Activated gamma-delta T cell (primary cell): ENCODE results near the gene NAT16.
"Not testable (repeated sequence)": the region's sequence is repeated elsewhere in the genome, so short reads cannot be mapped to it uniquely, and the experiment has no call there.

Experiments
- DNase-seq: peaks from one replicate; lab custom pipeline; 2025; lab: John Stamatoyannopoulos, UW

NAT16 gene

GRCh38 chr7:101201695-101202602 lies 21.9 kb upstream of the NAT16 start:
- DNase-seq, result no peak

GRCh38 chr7:101200862-101201599 lies 20.9 kb upstream of the NAT16 start, which contains the start of gene MOGAT3:
Gene MOGAT3 (minus strand): TSS chr7:101201036. CDS start chr7:101200854, 182 bp downstream.
- no peak for DNase-seq

GRCh38 chr7:101200504-101200861 lies 20.4 kb upstream of the NAT16 start:
- DNase-seq, result no peak

- DNase-seq, result not testable (repeated sequence)
Observed at GRCh38 chr7:101199522-101199921, 19.4 kb upstream of the NAT16 start.

- DNase-seq, result no peak
Observed at GRCh38 chr7:101198476-101198875, 18.4 kb upstream of the NAT16 start.

DNA sequence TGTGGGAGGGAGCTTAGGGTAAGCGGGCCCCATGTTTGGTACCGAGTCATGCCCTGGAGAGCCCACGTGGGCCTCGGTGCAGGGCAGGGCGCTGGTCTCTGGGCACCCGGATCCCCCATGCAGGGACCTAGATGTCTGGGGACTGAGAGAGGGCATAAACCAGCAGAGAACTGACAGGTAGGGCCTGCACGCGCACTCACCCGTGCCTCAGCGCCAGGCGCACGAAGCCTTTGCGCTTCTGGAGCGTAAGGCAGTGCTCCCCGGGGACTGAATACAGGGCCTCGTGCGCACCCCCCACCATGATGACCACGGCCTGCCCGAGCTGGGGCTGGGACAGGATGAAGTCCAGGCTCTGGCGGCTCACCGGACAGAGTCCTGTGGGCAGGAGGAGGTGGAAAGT lies 17.9 kb upstream of the NAT16 start:
- no peak for DNase-seq

- no peak for DNase-seq
Observed at GRCh38 chr7:101195884-101196283, 15.8 kb upstream of the NAT16 start.

- no peak for DNase-seq
Observed at GRCh38 chr7:101189109-101189508, 9.0 kb upstream of the NAT16 start.

DNA sequence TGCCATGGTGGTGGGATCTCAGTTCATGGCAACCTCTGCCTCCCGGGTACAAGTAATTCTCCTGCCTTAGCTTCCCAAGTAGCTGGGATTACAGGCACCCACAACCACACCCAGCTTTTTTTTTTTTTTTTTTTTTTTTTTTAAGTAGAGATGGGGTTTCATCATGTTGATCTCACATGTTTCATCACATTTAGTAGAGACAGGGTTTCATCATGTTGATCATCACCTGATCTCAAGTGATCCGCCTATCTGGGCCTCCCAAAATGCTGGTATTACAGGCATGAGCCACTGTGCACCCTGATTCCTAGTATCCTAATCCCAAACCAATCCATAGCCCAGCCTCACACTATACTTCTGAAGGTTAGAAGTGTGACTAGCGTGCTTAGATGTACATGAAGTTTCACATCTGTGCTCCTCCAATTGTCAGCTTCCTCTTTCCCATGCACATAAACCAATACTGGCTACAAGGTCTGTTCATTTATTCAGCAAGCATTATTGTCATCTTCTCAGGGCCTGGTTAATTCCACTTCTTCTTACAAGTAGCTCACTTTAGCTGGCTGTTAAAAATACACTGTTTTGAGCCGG lies 6.8 kb upstream of the NAT16 start:
- no peak for DNase-seq

- DNase-seq, result no peak
Observed at GRCh38 chr7:101186194-101186593, 6.1 kb upstream of the NAT16 start.

DNA sequence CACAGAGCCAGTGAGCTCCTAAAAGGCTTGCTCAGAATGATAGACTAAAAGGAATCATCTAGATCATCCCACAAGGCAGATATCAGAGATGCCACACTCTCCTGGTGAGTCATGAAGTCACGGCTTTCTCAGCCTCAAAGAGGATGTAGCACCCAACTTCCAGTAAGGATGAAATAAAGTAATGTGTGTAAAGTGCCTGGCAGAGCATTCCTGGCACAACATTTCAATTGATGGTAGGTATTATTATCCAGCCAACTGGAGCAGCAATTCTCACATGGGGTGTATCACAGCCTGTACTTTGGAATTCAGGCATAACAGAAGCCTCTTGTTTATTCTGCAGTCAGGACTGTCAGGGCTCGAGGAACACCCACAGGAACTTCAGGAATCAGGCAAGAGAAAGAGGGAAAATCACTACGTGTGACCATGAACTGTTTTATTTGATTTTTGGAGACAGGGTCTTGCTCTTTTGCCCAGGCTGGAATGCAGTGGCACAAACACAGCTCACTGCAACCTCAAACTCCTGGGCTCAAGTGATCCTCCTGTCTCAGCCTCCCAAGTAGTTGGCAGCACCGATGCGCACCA lies 5.3 kb upstream of the NAT16 start:
- DNase-seq, result no peak

DNA sequence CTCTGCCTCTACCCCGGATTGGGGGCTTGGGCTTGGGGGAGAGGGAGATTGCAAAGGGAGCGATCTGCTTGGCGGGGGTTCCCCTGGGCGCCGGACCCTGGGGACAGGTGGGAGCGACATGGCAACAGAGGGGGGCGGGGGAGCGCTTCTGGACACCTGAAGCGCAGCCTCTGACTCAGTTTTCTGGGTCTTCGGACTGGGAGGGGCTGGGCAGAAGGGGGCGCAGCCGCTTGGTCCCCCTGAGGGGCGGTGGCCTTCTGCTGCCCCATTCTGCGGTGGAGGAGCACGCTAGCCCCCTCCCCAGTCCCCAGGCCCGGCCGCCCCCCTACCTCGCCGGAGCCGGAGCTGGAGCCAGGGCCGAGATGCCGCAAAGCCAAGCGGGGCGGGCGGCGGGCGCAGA lies 380 bp downstream of the NAT16 start:
- no peak for DNase-seq

DNA sequence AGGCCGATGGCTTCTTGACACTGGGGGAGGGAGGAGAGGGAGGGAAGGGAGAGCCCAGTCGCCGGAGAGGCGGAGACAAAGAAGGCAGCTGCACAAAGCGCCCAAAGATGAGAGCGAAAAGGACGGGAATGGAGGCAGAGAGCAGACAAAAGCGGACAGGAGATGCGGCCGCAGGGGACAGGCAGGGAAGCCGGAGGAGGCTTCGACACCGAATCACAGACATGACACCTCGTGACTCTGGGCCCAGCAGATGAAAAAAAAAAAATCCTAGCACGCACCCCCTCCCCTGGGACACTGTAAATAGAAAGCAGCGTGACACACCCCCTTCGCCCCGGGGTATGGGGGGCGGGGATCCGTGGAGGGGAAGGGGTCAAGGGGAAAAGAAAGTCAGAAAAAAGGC lies 976 bp downstream of the NAT16 start:
- DNase-seq, result no peak

- no peak for DNase-seq
Observed at GRCh38 chr7:101177644-101178043, 2.4 kb downstream of the NAT16 start.

DNA sequence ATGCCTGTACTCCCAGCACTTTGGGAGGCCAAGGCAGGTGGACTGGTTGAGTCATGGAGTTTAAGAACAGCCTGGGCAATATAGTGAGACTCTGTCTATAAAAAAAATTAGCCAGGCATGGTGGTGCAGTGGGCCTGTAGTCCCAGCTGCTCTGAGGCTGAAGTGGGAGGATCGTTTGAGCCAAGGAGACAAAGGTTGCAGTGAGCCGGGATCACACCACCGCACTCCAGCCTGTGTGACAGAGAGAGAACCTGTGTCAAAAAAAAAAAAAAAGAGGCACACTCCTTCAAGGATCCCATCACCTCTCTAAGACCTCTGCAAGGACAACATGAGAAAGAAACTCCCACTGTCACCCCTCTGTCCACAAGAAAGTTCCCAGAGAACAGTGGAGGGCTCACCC lies 4.4 kb downstream of the NAT16 start:
- no peak for DNase-seq

GRCh38 chr7:101174322-101174854 lies 5.7 kb downstream of the NAT16 start:
- no peak for DNase-seq

DNA sequence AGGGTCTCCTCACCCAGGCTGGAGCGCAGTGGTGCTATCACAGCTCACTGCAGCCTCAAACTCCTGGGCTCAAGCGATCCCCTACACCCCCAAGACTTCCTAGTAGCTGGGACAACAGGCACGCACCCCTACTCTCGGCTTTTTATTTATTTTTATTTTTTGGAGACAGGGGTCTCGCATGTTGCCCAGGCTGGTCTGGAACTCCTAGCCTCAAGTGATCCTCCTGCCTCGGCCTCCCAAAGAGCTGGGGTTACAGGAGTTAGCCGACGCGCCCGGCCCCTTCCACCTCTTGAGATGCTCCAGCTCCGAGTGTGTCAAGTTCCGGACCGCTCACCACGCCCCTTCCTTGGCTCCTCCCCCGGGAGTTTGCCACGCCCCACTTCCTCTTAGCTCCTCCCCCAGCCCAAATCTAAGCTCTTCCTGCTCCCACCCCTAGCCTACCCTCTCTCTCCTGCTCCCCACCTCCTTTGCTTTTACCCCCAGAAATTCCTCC lies 6.3 kb downstream of the NAT16 start:
- no peak for DNase-seq

DNA sequence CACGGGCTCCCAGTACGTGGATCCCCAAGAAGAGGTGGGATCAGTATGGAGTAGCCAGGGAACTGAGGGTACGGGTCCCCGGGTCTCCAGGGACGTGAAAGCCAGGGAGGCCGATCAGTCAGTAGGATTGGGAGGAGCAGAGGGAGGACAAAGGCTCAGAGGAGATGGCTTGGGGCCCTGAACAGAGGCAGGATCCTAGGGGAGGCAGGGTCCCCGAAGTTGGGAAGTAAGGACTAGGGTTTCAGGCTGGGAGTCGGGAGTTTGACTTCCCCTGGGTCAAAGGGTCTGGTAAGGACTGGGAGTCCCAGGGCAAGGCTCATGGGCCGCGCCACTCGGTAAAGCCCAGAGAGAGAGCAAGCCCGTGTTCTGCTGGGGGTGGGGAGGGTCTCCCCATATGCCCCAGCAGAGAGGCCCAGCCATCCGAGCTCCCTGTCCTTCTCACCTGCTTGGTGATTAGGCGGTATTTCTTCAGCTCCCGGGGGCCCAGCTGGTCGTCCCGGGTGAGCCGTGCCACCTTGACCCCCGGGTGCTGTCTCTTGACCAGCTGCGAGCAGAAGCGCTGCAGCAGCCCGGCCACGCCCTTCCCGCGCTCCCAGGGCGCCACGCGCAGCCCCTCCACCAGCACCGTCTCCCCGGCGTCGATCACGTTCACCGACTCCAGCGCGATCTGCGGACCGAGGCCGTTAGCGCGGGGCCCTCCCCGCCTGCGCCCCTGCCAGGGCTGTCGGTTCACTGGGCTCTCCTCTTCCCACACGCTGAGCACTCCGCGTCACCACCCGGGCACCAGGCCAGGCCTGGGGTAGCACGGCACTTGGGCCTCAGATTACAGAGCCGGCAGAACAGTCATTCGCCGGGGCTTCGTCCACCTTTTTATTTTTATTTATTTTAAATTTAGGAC lies 7.0 kb downstream of the NAT16 start:
- no peak for DNase-seq

DNA sequence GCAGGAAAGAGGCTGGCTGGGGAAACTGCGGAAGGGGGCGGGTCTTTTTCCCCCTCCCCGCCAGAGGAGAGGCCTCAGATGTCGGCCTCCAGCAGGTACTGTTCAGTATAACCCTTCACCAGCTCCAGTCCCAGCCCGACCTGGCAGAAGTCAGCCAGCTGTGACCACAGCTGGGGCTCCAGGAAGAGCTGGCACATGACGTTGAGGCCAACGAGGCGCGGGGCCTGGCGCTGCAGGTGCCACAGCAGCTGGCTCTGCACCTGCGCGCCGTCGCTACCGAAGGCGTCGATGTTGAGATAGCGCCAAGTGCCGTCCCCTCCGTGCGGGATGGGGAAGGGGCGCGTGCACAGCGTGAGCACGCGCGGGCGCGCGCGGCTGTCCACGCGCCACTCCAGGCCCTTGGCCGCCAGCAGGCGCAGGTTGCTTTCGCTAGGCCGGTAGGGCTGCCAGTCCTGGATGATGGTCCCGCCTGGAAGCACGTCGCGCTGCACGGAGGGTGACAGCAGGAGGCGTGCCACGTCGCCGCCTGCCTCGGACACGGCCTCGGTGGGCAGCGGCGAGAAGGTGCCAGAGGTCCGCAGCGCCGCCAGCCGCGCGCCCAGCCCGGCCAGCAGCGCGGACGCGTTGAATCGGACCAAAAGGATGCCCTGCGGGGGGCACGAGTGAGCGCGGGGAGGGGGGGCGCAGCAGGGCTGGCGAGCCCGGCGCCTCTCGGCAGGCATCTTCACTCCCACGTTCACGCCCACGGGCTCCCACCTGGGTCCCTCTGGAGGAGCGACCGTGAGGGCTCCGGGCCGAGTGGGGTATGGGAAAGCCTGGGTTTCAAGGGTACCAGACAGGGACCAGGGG lies 7.9 kb downstream of the NAT16 start:
- DNase-seq, result no peak

- DNase-seq, result no peak
Observed at GRCh38 chr7:101171442-101171837, 8.7 kb downstream of the NAT16 start.
